Lower leg skin (tissue), 3 donors: ENCODE measurements around the gene MLF2.

ENCODE experiments used
- POLR2A ChIP-seq, 2 donors: fragments of 450-650 bp; IDR thresholded peaks; one replicate each; pipeline ENCODE4 v1.6.1; 2016 to 2017; ENCODE audit warnings: antibody characterized with exemption in 2 of 2, mild to moderate bottlenecking in 1 of 2, moderate library complexity in 1 of 2
- TF ChIP-seq, protein P1 (sequence below), 3 donors: fragments of 450-650 bp; IDR thresholded peaks; one replicate each; pipeline ENCODE4 v1.5.1; 2016; ENCODE audit warnings: antibody characterized with exemption in 3 of 3, mild to moderate bottlenecking in 3 of 3, moderate library complexity in 2 of 3

DNA sequence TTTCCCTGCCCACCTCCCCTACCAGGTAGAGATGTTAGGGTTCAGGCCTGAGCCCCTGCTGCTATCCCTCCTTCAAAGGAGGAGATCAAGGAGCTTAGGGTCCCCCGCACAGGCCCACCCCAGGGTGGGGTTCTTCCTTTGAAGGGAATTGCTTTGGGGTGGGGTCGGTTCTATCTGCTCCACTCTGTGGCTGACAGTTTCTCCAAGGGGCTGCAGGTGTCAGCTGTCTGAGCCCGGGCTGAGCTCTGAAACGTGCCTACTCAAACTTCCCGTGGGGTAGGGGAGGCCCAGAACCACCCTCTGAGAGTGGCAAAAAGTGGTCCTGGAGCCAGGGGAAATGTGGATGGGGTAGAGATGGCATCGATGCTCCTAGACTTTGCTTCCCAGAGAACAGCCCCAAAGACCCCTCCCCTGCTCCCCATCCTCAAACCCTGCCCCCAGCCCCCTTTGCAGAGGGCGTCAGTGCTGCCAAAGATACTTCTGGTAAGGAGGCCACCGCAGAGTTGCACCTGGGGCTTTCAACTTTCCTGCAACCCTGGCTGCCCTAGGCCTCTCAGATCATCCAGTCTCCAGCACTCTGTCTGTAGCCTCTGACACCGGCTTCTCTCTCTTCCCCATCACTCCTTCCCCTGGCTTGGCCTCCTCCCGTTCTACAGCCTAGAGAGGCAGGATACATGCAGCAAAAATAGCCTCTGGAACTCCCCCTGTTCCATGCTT is 30.1 kb upstream of the MLF2 start:
- TF ChIP-seq POLR2A (IDR thresholded peaks at IDR 0.05) = no peak
- TF ChIP-seq, protein P1, sequence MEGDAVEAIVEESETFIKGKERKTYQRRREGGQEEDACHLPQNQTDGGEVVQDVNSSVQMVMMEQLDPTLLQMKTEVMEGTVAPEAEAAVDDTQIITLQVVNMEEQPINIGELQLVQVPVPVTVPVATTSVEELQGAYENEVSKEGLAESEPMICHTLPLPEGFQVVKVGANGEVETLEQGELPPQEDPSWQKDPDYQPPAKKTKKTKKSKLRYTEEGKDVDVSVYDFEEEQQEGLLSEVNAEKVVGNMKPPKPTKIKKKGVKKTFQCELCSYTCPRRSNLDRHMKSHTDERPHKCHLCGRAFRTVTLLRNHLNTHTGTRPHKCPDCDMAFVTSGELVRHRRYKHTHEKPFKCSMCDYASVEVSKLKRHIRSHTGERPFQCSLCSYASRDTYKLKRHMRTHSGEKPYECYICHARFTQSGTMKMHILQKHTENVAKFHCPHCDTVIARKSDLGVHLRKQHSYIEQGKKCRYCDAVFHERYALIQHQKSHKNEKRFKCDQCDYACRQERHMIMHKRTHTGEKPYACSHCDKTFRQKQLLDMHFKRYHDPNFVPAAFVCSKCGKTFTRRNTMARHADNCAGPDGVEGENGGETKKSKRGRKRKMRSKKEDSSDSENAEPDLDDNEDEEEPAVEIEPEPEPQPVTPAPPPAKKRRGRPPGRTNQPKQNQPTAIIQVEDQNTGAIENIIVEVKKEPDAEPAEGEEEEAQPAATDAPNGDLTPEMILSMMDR (IDR thresholded peaks at IDR 0.05) = no peak
